ENCODE results near the gene CSNK2A1.
"Not testable (repeated sequence)": the region's sequence is repeated elsewhere in the genome, so short reads cannot be mapped to it uniquely, and the experiment has no call there.

The CSNK2A1 gene

GRCh38 chr20:543369-544152 is at the start of gene CSNK2A1:
TSS of gene CSNK2A1 (minus strand) at chr20:543790. CDS start at chr20:508551, 35,239 bp downstream.
- peak; percentile 68 for DNase-seq (ENCODE audit: low read depth, low spot score)

GRCh38 chr20:592506-592905 is 48.9 kb upstream of the CSNK2A1 start:
- DNase-seq (ENCODE audit: low read depth, low spot score): no peak

GRCh38 chr20:591941-592340 is 48.4 kb upstream of the CSNK2A1 start:
- no peak for DNase-seq (ENCODE audit: low read depth, low spot score)

- no peak for DNase-seq (ENCODE audit: low read depth, low spot score)
These were observed 45.5 kb upstream of the CSNK2A1 start for GRCh38 chr20:588932-589672.

GRCh38 chr20:588476-588875 is 44.9 kb upstream of the CSNK2A1 start:
- no peak for DNase-seq (ENCODE audit: low read depth, low spot score)

- DNase-seq (ENCODE audit: low read depth, low spot score): no peak
These were observed 41.3 kb upstream of the CSNK2A1 start for GRCh38 chr20:584971-585301.

GRCh38 chr20:584161-584970 is 40.8 kb upstream of the CSNK2A1 start:
- no peak for DNase-seq (ENCODE audit: low read depth, low spot score)

GRCh38 chr20:582204-582603 is 38.6 kb upstream of the CSNK2A1 start:
- DNase-seq (ENCODE audit: low read depth, low spot score): no peak

- not testable (repeated sequence) for DNase-seq (ENCODE audit: low read depth, low spot score)
These were observed 35.5 kb upstream of the CSNK2A1 start for GRCh38 chr20:578940-579690.

- DNase-seq (ENCODE audit: low read depth, low spot score): no peak
These were observed 33.7 kb upstream of the CSNK2A1 start for GRCh38 chr20:577167-577791.

GRCh38 chr20:576156-576555 is 32.6 kb upstream of the CSNK2A1 start:
- no peak for DNase-seq (ENCODE audit: low read depth, low spot score)

GRCh38 chr20:575230-575629 is 31.6 kb upstream of the CSNK2A1 start:
- DNase-seq (ENCODE audit: low read depth, low spot score): no peak

- no peak for DNase-seq (ENCODE audit: low read depth, low spot score)
These were observed 30.8 kb upstream of the CSNK2A1 start for GRCh38 chr20:574297-574942.

- no peak for DNase-seq (ENCODE audit: low read depth, low spot score)
These were observed 30.1 kb upstream of the CSNK2A1 start for GRCh38 chr20:573414-574296.

GRCh38 chr20:572727-573126 is 29.1 kb upstream of the CSNK2A1 start:
- no peak for DNase-seq (ENCODE audit: low read depth, low spot score)

GRCh38 chr20:571754-572441 is 28.3 kb upstream of the CSNK2A1 start:
- DNase-seq (ENCODE audit: low read depth, low spot score): no peak

- no peak for DNase-seq (ENCODE audit: low read depth, low spot score)
These were observed 25.3 kb upstream of the CSNK2A1 start for GRCh38 chr20:568673-569415.

GRCh38 chr20:568097-568652 is 24.6 kb upstream of the CSNK2A1 start:
- DNase-seq (ENCODE audit: low read depth, low spot score): no peak

All from iPS DF 19.7 (cell line).